ENCODE data around the gene XPO1. TPM values are rescaled to one million over a fixed set of nuclear protein-coding genes. Genes with fewer than 3 reads are reported as not detected.
"Not testable (repeated sequence)": the region's sequence is repeated elsewhere in the genome, so short reads cannot be mapped to it uniquely, and the experiment has no call there.

Gene XPO1
- total RNA-seq, 1 donor from 2014 or later = 140 TPM

GRCh38 chr2:61448229-61448628 lies 89.9 kb downstream of the XPO1 start:
- DNase-seq (ENCODE audit: low read depth) (no peak), FAIRE-seq (no peak)
- TF ChIP-seq, protein P1, sequence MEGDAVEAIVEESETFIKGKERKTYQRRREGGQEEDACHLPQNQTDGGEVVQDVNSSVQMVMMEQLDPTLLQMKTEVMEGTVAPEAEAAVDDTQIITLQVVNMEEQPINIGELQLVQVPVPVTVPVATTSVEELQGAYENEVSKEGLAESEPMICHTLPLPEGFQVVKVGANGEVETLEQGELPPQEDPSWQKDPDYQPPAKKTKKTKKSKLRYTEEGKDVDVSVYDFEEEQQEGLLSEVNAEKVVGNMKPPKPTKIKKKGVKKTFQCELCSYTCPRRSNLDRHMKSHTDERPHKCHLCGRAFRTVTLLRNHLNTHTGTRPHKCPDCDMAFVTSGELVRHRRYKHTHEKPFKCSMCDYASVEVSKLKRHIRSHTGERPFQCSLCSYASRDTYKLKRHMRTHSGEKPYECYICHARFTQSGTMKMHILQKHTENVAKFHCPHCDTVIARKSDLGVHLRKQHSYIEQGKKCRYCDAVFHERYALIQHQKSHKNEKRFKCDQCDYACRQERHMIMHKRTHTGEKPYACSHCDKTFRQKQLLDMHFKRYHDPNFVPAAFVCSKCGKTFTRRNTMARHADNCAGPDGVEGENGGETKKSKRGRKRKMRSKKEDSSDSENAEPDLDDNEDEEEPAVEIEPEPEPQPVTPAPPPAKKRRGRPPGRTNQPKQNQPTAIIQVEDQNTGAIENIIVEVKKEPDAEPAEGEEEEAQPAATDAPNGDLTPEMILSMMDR (IDR thresholded peaks at IDR 0.05; ENCODE audit: insufficient read depth, low read length, severe bottlenecking) = no peak
- no peaks in the 10 kb centered on the region for H3K27me3 ChIP-seq (ENCODE audit: control insufficient read depth, insufficient read depth, low read length)
- H3K36me3 ChIP-seq (ENCODE audit: control insufficient read depth, insufficient read depth, low read length) = no peaks in the 10 kb centered on the region
- no peak overlapping the region for H3K4me3 ChIP-seq (ENCODE audit: low read depth, low read length)

DNA sequence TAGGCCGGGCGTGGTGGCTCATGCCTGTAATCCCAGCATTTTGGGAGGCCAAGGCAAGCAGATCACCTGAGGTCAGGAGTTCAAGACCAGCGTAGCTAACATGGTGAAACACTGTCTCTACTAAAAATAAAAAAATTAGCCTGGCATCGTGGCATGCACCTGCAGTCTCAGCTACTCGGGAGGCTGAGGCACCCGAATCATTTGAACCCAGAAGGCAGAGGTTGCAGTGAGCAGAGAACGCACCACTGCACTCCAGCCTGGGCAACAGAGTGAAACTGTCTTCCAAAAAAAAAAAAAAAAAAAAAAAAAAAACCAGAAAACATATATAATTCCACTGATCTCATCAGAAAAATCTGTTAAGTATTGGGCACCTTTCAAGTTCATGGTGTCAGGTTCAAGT lies 91.2 kb downstream of the XPO1 start:
- DNase-seq (ENCODE audit: low read depth); H3K4me3 ChIP-seq (ENCODE audit: low read depth, low read length); FAIRE-seq; H3K27me3 ChIP-seq (ENCODE audit: control insufficient read depth, insufficient read depth, low read length); H3K36me3 ChIP-seq (ENCODE audit: control insufficient read depth, insufficient read depth, low read length): not testable (repeated sequence)

- TF ChIP-seq, protein P1 (IDR thresholded peaks at IDR 0.05; ENCODE audit: insufficient read depth, low read length, severe bottlenecking) = no peak
- no peak for DNase-seq (ENCODE audit: low read depth)
- Histone ChIP-seq H3K36me3 (ENCODE audit: control insufficient read depth, insufficient read depth, low read length) (no peaks in the 10 kb centered on the region), H3K27me3 (ENCODE audit: control insufficient read depth, insufficient read depth, low read length) (no peaks in the 10 kb centered on the region), H3K4me3 (ENCODE audit: low read depth, low read length) (no peak overlapping the region)
- FAIRE-seq = no peak
Measured at GRCh38 chr2:61443342-61444041, 94.7 kb downstream of the XPO1 start.

GRCh38 chr2:61439241-61440002 lies 98.7 kb downstream of the XPO1 start:
- no peak overlapping the region for H3K4me3 ChIP-seq (ENCODE audit: low read depth, low read length)
- DNase-seq (ENCODE audit: low read depth) (no peak), FAIRE-seq (no peak)
- H3K27me3 ChIP-seq (ENCODE audit: control insufficient read depth, insufficient read depth, low read length) = no peaks in the 10 kb centered on the region
- no peaks in the 10 kb centered on the region for H3K36me3 ChIP-seq (ENCODE audit: control insufficient read depth, insufficient read depth, low read length)
- TF ChIP-seq, protein P1 (IDR thresholded peaks at IDR 0.05; ENCODE audit: insufficient read depth, low read length, severe bottlenecking) = no peak

- DNase-seq (ENCODE audit: low read depth) (no peak), FAIRE-seq (no peak)
- TF ChIP-seq, protein P1 (IDR thresholded peaks at IDR 0.05; ENCODE audit: insufficient read depth, low read length, severe bottlenecking) = no peak
- Histone ChIP-seq H3K27me3 (ENCODE audit: control insufficient read depth, insufficient read depth, low read length) (no peaks in the 10 kb centered on the region), H3K36me3 (ENCODE audit: control insufficient read depth, insufficient read depth, low read length) (no peaks in the 10 kb centered on the region), H3K4me3 (ENCODE audit: low read depth, low read length) (no peak overlapping the region)
Measured at GRCh38 chr2:61438670-61439069, 99.5 kb downstream of the XPO1 start.

DNA sequence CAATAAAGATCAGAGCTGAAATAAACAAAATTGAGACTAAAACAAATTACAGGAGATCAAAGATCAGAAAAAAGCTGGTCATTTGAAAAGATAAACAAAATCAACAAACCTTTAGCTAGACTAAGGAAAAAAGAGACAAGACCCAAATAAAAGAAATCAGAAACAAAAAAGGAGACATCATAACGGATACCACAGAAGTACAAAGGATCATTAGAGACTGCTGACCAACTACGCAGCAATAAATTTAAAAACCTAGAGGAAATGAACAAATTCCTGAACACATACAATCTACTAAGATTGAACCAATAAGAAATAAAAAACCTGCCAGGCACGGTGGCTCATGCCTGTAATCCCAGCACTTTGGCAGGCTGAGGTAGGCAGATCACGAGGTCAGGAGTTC lies 101.0 kb downstream of the XPO1 start:
- TF ChIP-seq, protein P1 (IDR thresholded peaks at IDR 0.05; ENCODE audit: insufficient read depth, low read length, severe bottlenecking) = no peak
- DNase-seq (ENCODE audit: low read depth) (no peak), FAIRE-seq (no peak)
- Histone ChIP-seq H3K36me3 (ENCODE audit: control insufficient read depth, insufficient read depth, low read length) (no peaks in the 10 kb centered on the region), H3K27me3 (ENCODE audit: control insufficient read depth, insufficient read depth, low read length) (no peaks in the 10 kb centered on the region), H3K4me3 (ENCODE audit: low read depth, low read length) (no peak overlapping the region)

Measured in bronchial epithelial cell (primary cell).